Measurements from ENCODE around the gene ATOH8.

ATOH8 gene

GRCh38 chr2:85710687-85711577 is 42.9 kb upstream of the ATOH8 start:
- no peak overlapping the region for H3K4me3 ChIP-seq (ENCODE audit: low read depth in 1 of 2, low read length in 2 of 2)
- TF ChIP-seq EZH2 (IDR thresholded peaks at IDR 0.05; ENCODE audit: borderline replicate concordance, low read depth, low read length, severe bottlenecking): no peak
- ATAC-seq (ENCODE audit: insufficient read depth, low read depth) (no peak), DNase-seq (no peak)
- no peaks in the 10 kb centered on the region for H3K36me3 ChIP-seq (ENCODE audit: insufficient read depth, low read length)
- no peak overlapping the region for H3K9ac ChIP-seq (ENCODE audit: low read depth, low read length)
- peaks cover 4% of the 10 kb centered on the region for H3K27me3 ChIP-seq (ENCODE audit: insufficient read depth, low read length, poor library complexity)
- no peaks in the 10 kb centered on the region for H3K79me2 ChIP-seq (ENCODE audit: insufficient read depth, low read length)
- no peak overlapping the region for H2AFZ ChIP-seq (ENCODE audit: low read depth, low read length)
- peaks cover 19% of the 10 kb centered on the region for H3K4me1 ChIP-seq (ENCODE audit: insufficient read depth, low read length)
- no peak overlapping the region for H3K27ac ChIP-seq (ENCODE audit: low read length)
- no peaks in the 10 kb centered on the region for H4K20me1 ChIP-seq (ENCODE audit: insufficient read depth, low read length)
- no peak overlapping the region for H3K4me2 ChIP-seq (ENCODE audit: insufficient read depth, low read length)
- no peaks in the 10 kb centered on the region for H3K9me3 ChIP-seq (ENCODE audit: insufficient read depth, low read length, severe bottlenecking)

GRCh38 chr2:85711578-85712060 is 42.2 kb upstream of the ATOH8 start:
- TF ChIP-seq CTCF (IDR thresholded peaks at IDR 0.05; ENCODE audit: borderline replicate concordance, extremely low read depth, low read length, poor library complexity, severe bottlenecking): no peak
- TF ChIP-seq EZH2 (IDR thresholded peaks at IDR 0.05; ENCODE audit: borderline replicate concordance, low read depth, low read length, severe bottlenecking): no peak
- DNase-seq: no peak
- Histone ChIP-seq H3K36me3 (ENCODE audit: insufficient read depth, low read length) (no peaks in the 10 kb centered on the region), H3K4me1 (ENCODE audit: insufficient read depth, low read length) (peaks cover 19% of the 10 kb centered on the region), H3K9me3 (ENCODE audit: insufficient read depth, low read length, severe bottlenecking) (no peaks in the 10 kb centered on the region), H3K79me2 (ENCODE audit: insufficient read depth, low read length) (no peaks in the 10 kb centered on the region), H3K9ac (ENCODE audit: low read depth, low read length) (no peak overlapping the region), H3K4me2 (ENCODE audit: insufficient read depth, low read length) (no peak overlapping the region), H3K27me3 (ENCODE audit: insufficient read depth, low read length, poor library complexity) (peaks cover 4% of the 10 kb centered on the region), H3K27ac (ENCODE audit: low read length) (no peak overlapping the region), H4K20me1 (ENCODE audit: insufficient read depth, low read length) (no peaks in the 10 kb centered on the region), H2AFZ (ENCODE audit: low read depth, low read length) (no peak overlapping the region), H3K4me3 (ENCODE audit: low read depth in 1 of 2, low read length in 2 of 2) (no peak overlapping the region)
- no peak for ATAC-seq (ENCODE audit: insufficient read depth, low read depth)

GRCh38 chr2:85712336-85712735 is 41.5 kb upstream of the ATOH8 start:
- no peak for TF ChIP-seq CTCF (IDR thresholded peaks at IDR 0.05; ENCODE audit: borderline replicate concordance, extremely low read depth, low read length, poor library complexity, severe bottlenecking)
- TF ChIP-seq EZH2 (IDR thresholded peaks at IDR 0.05; ENCODE audit: borderline replicate concordance, low read depth, low read length, severe bottlenecking): no peak
- ATAC-seq (ENCODE audit: insufficient read depth, low read depth): no peak

GRCh38 chr2:85712849-85713612 is 40.8 kb upstream of the ATOH8 start:
- no peak overlapping the region for H3K4me2 ChIP-seq (ENCODE audit: insufficient read depth, low read length)
- no peaks in the 10 kb centered on the region for H3K36me3 ChIP-seq (ENCODE audit: insufficient read depth, low read length)
- no peak overlapping the region for H3K9ac ChIP-seq (ENCODE audit: low read depth, low read length)
- H3K27me3 ChIP-seq (ENCODE audit: insufficient read depth, low read length, poor library complexity): peaks cover 7% of the 10 kb centered on the region
- H3K4me1 ChIP-seq (ENCODE audit: insufficient read depth, low read length): peaks cover 10% of the 10 kb centered on the region
- no peak overlapping the region for H3K4me3 ChIP-seq (ENCODE audit: low read depth in 1 of 2, low read length in 2 of 2)
- DNase-seq (no peak), ATAC-seq (ENCODE audit: insufficient read depth, low read depth) (no peak)
- TF ChIP-seq EZH2 (IDR thresholded peaks at IDR 0.05; ENCODE audit: borderline replicate concordance, low read depth, low read length, severe bottlenecking) (no peak), CTCF (IDR thresholded peaks at IDR 0.05; ENCODE audit: borderline replicate concordance, extremely low read depth, low read length, poor library complexity, severe bottlenecking) (no peak)
- H2AFZ ChIP-seq (ENCODE audit: low read depth, low read length): no peak overlapping the region
- H3K79me2 ChIP-seq (ENCODE audit: insufficient read depth, low read length): no peaks in the 10 kb centered on the region
- no peak overlapping the region for H3K27ac ChIP-seq (ENCODE audit: low read length)
- H4K20me1 ChIP-seq (ENCODE audit: insufficient read depth, low read length): no peaks in the 10 kb centered on the region
- H3K9me3 ChIP-seq (ENCODE audit: insufficient read depth, low read length, severe bottlenecking): no peaks in the 10 kb centered on the region

More at GRCh38 chr2:85712336-85712735, 41.5 kb upstream of the ATOH8 start:
- Histone ChIP-seq H3K9me3 (ENCODE audit: insufficient read depth, low read length, severe bottlenecking) (no peaks in the 10 kb centered on the region), H2AFZ (ENCODE audit: low read depth, low read length) (no peak overlapping the region), H3K79me2 (ENCODE audit: insufficient read depth, low read length) (no peaks in the 10 kb centered on the region), H3K27ac (ENCODE audit: low read length) (no peak overlapping the region), H3K9ac (ENCODE audit: low read depth, low read length) (no peak overlapping the region), H3K4me3 (ENCODE audit: low read depth in 1 of 2, low read length in 2 of 2) (no peak overlapping the region), H3K4me1 (ENCODE audit: insufficient read depth, low read length) (peaks cover 12% of the 10 kb centered on the region), H3K36me3 (ENCODE audit: insufficient read depth, low read length) (no peaks in the 10 kb centered on the region), H4K20me1 (ENCODE audit: insufficient read depth, low read length) (no peaks in the 10 kb centered on the region), H3K4me2 (ENCODE audit: insufficient read depth, low read length) (no peak overlapping the region), H3K27me3 (ENCODE audit: insufficient read depth, low read length, poor library complexity) (peaks cover 5% of the 10 kb centered on the region)
- DNase-seq: no peak

Data from DND-41 (cell line).